Measurements from ENCODE around the gene MPHOSPH9. TPM values are rescaled to one million over a fixed set of nuclear protein-coding genes. Genes with fewer than 3 reads are reported as not detected.

Gene MPHOSPH9
- total and polyA plus RNA-seq, 2 of the 13 experiments (the other 11 are each of a cell fraction or from before 2014, with no cell fraction given) = 20.3 to 63.4 TPM

DNA sequence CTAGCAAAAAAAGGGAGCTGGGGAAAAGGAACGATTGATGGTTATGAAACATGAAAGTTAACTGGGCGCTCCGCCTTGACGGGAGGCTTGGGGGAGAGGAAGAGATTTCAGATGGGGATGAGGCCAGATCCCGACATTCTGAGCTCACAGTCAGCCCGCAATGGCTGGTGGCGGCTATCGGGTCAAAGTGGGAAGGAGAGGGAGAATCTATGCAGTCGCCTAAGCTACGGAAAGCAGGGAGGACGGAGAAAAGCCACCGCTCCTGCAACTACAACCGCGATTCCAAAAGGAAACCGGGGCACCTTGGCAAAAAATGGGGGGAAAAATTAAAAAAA, 502 bp downstream of the MPHOSPH9 start:
- Histone ChIP-seq H3K9me3 (ENCODE audit: low read length) (no peaks in the 10 kb centered on the region), H3K79me2 (ENCODE audit: insufficient read depth, low read length) (peaks cover 70% of the 10 kb centered on the region), H4K20me1 (ENCODE audit: insufficient read depth, low read length) (no peaks in the 10 kb centered on the region), H3K27ac (ENCODE audit: extremely low read length, insufficient read depth, low read length) (peak overlapping the region; percentile 89), H3K9ac (ENCODE audit: insufficient read depth, low read depth, low read length) (peak overlapping the region; percentile 88), H3K4me3 (replicated peaks in 1 of 3; ENCODE audit: insufficient read depth in 1 of 3, low read depth in 2 of 3, low read length in 3 of 3) (peak overlapping the region; percentile 71 to 95 (median 82)), H2AFZ (ENCODE audit: low read length) (peak overlapping the region; percentile 91), H3K27me3 (ENCODE audit: control insufficient read depth in 1 of 2, insufficient read depth in 2 of 2, low read length in 2 of 2) (no peaks in the 10 kb centered on the region; a peak in 1 of 5 replicates), H3K4me1 (ENCODE audit: insufficient read depth, low read length) (peaks cover 49% of the 10 kb centered on the region), H3K4me2 (ENCODE audit: low read depth, low read length) (peak overlapping the region; percentile 77), H3K36me3 (replicated peaks in 1 of 2; ENCODE audit: control insufficient read depth in 1 of 2, insufficient read depth in 2 of 2, low read length in 2 of 2) (peaks cover 0 to 12% of the 10 kb centered on the region in 2 experiments; a peak in 1 of 5 replicates)
- POLR2A ChIA-PET = interaction anchor here (0.5 to 3.6 kb wide), 64 partner anchors 9 to 479 kb away, joined by 3 to 63 read pairs (median 6); partner anchors contain the start of genes ABCB9, ARL6IP4, ATP6V0A2 and KMT5A
- WGBS (ENCODE audit: low lambda C conversion rate) = 1% methylated on average over 15 of the region's 15 CpGs
- in situ Hi-C loops (cut with HindIII; ENCODE audit: extremely low pct_ligation_motif_present, low pct_unique_long_range_greater_than_20kb) = loop anchor here (5.0 to 25.0 kb wide), 2 partner anchors 190 to 370 kb away; no protein-coding TSS in a partner anchor
- intact Hi-C loops (cut with micrococcal nuclease; ENCODE audit: unreplicated experiment) = loop anchor here (5.0 kb wide), 2 partner anchors 250 to 265 kb away; partner anchors contain the start of genes ABCB9 and ARL6IP4
- DNase-seq (ENCODE audit: low spot score) = no peak
- FAIRE-seq = no peak
- ATAC-seq = peak; percentile 9
- TSS peak; percentile 66 for BruUV-seq (replicated peaks)
- CTCF ChIA-PET (ENCODE audit: low intra/inter-chr PET ratio, low total read pairs) = no interaction called here
- TF ChIP-seq, protein P1, sequence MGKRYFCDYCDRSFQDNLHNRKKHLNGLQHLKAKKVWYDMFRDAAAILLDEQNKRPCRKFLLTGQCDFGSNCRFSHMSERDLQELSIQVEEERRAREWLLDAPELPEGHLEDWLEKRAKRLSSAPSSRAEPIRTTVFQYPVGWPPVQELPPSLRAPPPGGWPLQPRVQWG (CRISPR knock-in tag; IDR thresholded peaks at IDR 0.05; ENCODE audit: borderline replicate concordance, low read depth) = 0 out of 2 replicates have a peak, but pooled peaks have one; percentile 32
- TF ChIP-seq ZNF547 (CRISPR knock-in tag; IDR thresholded peaks at IDR 0.05) (no peak), ZSCAN20 (CRISPR knock-in tag; IDR thresholded peaks at IDR 0.05; ENCODE audit: borderline replicate concordance) (no peak), ASH2L (IDR thresholded peaks at IDR 0.05; ENCODE audit: insufficient read length, low read depth, low read length) (peak; percentile 66), ZNF24 (IDR thresholded peaks at IDR 0.05) (no peak), ZNF224 (CRISPR knock-in tag; IDR thresholded peaks at IDR 0.05) (peak; percentile 48; the same call in 1 of the 2 replicates), MIER2 (CRISPR knock-in tag; IDR thresholded peaks at IDR 0.05) (no peak), TCF7L2 (IDR thresholded peaks at IDR 0.05; ENCODE audit: low read depth, low read length) (no peak), LCORL (IDR thresholded peaks at IDR 0.05) (no peak), LCORL (CRISPR knock-in tag; IDR thresholded peaks at IDR 0.05) (peak; percentile 13; the same call in 1 of the 2 replicates), ONECUT2 (CRISPR knock-in tag; IDR thresholded peaks at IDR 0.05) (0 out of 2 replicates have a peak, but pooled peaks have one; percentile 17), KLF13 (CRISPR knock-in tag; IDR thresholded peaks at IDR 0.05) (no peak), KAT7 (CRISPR knock-in tag; IDR thresholded peaks at IDR 0.05; ENCODE audit: borderline replicate concordance) (0 out of 2 replicates have a peak, but pooled peaks have one; percentile 15), TBX2 (CRISPR knock-in tag; IDR thresholded peaks at IDR 0.05; ENCODE audit: borderline replicate concordance) (peak; percentile 1; the same call in 1 of the 2 replicates), GABPA (IDR thresholded peaks at IDR 0.05; ENCODE audit: low read depth, low read length) (no peak), GABPA (CRISPR knock-in tag; IDR thresholded peaks at IDR 0.05; ENCODE audit: low read depth) (0 out of 2 replicates have a peak, but pooled peaks have one; percentile 20), ZNF850 (CRISPR knock-in tag; conservative IDR thresholded peaks at IDR 0.05) (0 out of 2 replicates have a peak, but pooled peaks have one; percentile 4), CHD4 (IDR thresholded peaks at IDR 0.05; ENCODE audit: borderline replicate concordance, low read length) (0 out of 2 replicates have a peak, but pooled peaks have one; percentile 64), SYNCRIP (IDR thresholded peaks at IDR 0.05; ENCODE audit: insufficient read depth, low read depth, low read length) (no peak), ZNF749 (CRISPR knock-in tag; IDR thresholded peaks at IDR 0.05; ENCODE audit: borderline replicate concordance) (0 out of 2 replicates have a peak, but pooled peaks have one; percentile 26), CBFB (CRISPR knock-in tag; IDR thresholded peaks at IDR 0.05) (no peak)
- TF ChIP-seq, protein P2, sequence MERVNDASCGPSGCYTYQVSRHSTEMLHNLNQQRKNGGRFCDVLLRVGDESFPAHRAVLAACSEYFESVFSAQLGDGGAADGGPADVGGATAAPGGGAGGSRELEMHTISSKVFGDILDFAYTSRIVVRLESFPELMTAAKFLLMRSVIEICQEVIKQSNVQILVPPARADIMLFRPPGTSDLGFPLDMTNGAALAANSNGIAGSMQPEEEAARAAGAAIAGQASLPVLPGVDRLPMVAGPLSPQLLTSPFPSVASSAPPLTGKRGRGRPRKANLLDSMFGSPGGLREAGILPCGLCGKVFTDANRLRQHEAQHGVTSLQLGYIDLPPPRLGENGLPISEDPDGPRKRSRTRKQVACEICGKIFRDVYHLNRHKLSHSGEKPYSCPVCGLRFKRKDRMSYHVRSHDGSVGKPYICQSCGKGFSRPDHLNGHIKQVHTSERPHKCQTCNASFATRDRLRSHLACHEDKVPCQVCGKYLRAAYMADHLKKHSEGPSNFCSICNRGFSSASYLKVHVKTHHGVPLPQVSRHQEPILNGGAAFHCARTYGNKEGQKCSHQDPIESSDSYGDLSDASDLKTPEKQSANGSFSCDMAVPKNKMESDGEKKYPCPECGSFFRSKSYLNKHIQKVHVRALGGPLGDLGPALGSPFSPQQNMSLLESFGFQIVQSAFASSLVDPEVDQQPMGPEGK (CRISPR knock-in tag; IDR thresholded peaks at IDR 0.05) = peak; percentile 68; the same call in 1 of the 2 replicates
